GM12801 (cell line): Measurements from ENCODE around the gene PCK2.

ENCODE experiments used
- CTCF ChIP-seq: IDR thresholded peaks from one replicate; pipeline ENCODE4 v1.5.1; 2011; ENCODE audit warnings: control low read depth; ENCODE audit not compliant: insufficient read length; ENCODE audit errors: extremely low read depth

PCK2 gene

DNA sequence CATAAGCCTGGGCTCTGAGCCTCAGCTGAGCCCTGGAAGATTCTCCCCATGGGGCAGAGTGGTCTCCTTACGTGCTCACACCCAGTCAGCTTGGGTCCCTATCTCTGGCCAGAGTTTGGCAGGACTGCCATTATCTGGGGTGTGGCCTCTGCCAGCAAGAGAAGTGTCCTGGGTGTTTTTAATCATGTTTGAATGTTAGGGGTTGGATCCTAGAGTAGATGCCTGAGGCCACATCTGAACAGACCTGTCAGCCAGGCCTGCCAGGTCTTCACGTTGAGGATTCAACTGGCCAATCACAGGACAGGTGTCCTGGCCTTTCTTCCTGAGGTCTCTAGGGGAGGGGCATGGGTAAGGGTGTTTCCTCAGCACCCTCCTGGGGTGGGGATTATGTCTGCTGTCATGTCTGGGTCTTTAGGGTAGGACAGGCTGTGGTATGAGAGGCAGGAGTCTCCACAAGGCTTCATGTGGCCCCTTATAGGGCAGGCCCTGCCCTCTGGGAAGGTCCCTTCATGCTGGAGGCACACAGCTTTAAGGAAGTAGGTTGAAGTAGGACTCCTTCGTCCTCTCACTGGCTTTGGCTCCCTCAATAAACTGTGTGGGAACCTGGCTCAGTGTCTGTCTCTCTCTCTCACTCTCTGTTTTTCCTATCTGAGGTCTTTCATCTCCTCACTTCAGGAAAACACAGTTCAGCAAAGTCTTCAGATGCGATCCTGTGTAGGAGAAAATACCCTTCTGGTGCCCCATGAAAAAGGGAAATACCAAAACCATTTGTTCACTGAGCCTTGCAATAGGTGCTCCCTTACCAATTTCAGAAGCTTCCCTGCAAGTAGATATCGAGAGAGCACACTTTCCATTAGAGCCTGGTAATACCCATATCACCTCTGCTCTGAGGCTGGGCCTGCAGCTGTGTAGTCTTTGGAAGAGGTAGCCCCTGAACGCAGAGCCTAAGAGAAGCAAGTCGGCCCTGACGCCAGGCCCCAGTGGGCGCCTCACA lies 29.6 kb downstream of the PCK2 start:
- TF ChIP-seq CTCF = no peak

DNA sequence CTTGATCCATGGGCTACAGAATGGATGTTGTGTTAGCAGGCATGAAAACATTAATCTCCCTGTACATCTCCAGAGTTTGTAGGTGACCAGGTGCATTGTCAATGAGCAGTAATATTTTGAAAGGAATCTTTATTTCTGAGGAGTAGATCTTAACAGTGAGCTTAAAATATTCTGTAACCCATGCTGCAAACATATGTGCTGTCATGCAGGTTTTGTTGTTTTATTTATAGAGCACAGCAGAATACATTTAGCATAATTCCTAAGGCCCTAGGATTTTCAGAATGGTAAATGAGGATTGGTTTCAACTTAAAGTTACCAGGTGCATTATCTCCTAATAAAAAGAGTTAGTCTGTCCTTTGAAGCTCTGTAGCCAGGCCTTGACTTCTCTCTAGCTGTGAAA lies 32.8 kb downstream of the PCK2 start:
- TF ChIP-seq CTCF = no peak

DNA sequence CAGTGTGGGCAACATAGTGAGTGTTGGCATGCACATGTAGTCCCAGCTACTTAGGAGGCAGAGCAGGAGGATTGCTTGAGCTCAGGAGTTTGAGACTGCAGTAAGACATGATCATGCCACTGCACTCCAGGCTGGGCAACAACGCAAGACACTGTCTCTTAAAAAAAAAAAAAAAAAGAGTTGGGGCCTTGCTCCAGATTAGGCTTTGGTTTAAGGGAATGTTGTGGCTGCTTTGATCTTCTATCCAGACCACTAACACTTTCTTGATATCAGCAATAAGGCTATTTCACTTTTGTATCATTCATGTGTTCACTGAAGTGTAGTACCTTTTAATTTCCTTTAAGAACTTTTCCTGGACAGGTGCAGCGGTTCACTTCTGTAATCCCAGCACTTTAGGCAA lies 33.6 kb downstream of the PCK2 start:
- no peak for TF ChIP-seq CTCF

DNA sequence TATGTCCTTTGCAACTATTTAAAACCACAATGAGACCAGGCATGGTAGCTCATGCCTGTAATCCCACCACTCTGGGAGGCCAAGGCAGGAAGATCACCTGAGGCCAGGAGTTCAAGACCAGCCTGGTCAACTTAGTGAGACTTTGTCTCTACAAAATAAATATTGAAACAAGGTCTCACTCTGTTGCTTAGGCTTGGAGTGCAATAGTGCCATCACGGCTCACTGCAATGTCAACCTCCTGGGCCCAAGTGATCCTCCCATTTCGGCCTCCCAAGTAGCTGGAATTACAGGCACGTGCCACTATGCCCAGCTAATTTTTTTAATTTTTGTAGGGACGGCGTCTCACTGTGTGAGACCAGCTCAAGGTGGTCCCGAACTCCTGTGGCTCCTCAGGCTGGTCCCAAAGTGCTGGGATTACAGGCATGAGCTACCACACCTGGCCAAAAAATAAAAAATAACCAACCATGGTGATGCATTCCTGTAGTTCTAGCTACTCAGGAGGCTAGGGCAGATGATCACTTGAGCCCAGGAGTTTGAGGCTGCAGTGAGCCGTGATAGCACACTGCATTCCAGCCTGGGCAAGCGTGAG lies 35.4 kb downstream of the PCK2 start:
- no peak for TF ChIP-seq CTCF

DNA sequence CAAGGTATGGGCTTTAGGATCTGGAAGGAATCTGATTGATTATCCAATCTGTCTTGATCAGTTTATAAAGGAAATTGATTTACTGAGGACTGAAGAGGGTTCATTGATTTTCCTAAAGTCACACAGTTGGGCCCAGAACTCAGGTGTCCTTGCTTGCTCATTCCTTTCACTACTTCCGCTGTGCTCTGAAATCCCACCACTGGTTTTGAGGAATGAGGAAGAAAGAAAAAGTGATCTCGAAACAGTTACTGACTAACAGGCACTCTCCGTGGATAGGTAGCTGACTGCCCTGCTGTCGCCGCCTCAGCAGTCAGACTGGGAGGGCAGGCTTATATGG lies 36.2 kb downstream of the PCK2 start, which contains the start of gene FITM1:
Gene FITM1 (plus strand): TSS at position 280 of the 337 bp plus-strand sequence. CDS start 905 bp downstream, outside the sequence.
- TF ChIP-seq CTCF = no peak

GRCh38 chr14:24130717-24131548 lies 36.8 kb downstream of the PCK2 start:
- TF ChIP-seq CTCF = no peak

- no peak for TF ChIP-seq CTCF
Measured at GRCh38 chr14:24131549-24131966, 37.4 kb downstream of the PCK2 start.
